Mesendoderm (in vitro differentiated cells): ENCODE data around the gene CDC25C.

Experiments
- DNase-seq: peaks from one replicate; pipeline ENCODE4 v3.0.0; 2013
- H2AK5ac ChIP-seq: 2 replicates; pipeline ENCODE4 v1.6.1; 2013; ENCODE audit warnings: low read length, inconsistent platforms
- H2BK120ac ChIP-seq: 2 replicates; pipeline ENCODE4 v1.6.1; 2013; ENCODE audit warnings: low read depth, mild to moderate bottlenecking, low read length, moderate library complexity, mixed read lengths
- H2BK15ac ChIP-seq: replicated peaks from 2 replicates; pipeline ENCODE4 v1.6.1; 2013; ENCODE audit warnings: low read depth, mild to moderate bottlenecking, moderate library complexity
- H2BK5ac ChIP-seq: 2 replicates; pipeline ENCODE4 v1.6.1; 2013; ENCODE audit warnings: low read length, inconsistent platforms
- H3K18ac ChIP-seq: 2 replicates; pipeline ENCODE4 v1.6.1; 2013; ENCODE audit warnings: mild to moderate bottlenecking, low read length, mixed read lengths
- H3K23ac ChIP-seq: one replicate; pipeline ENCODE4 v1.6.1; 2013; ENCODE audit warnings: low read length
- H3K27ac ChIP-seq: 2 replicates; pipeline ENCODE4 v1.5.1; 2013; ENCODE audit warnings: low read depth, mild to moderate bottlenecking, inconsistent platforms, low read length, moderate library complexity
- H3K27me3 ChIP-seq: 2 replicates; pipeline ENCODE4 v1.6.1; 2013; ENCODE audit warnings: low read length, control low read depth, mild to moderate bottlenecking, inconsistent platforms; ENCODE audit not compliant: insufficient read depth, poor library complexity
- H3K36me3 ChIP-seq: 2 replicates; pipeline ENCODE4 v1.6.1; 2013; ENCODE audit warnings: low read length, inconsistent platforms; ENCODE audit not compliant: control insufficient read depth, insufficient read depth
- H3K4ac ChIP-seq: one replicate; pipeline ENCODE4 v1.6.1; 2013; ENCODE audit warnings: low read depth, mild to moderate bottlenecking, low read length, moderate library complexity
- H3K4me1 ChIP-seq: 2 replicates; pipeline ENCODE4 v1.6.1; 2013; ENCODE audit warnings: low read depth, low read length, inconsistent platforms; ENCODE audit not compliant: control insufficient read depth
- H3K4me2 ChIP-seq: 2 replicates; pipeline ENCODE4 v1.6.1; 2013; ENCODE audit warnings: low read length
- H3K4me3 ChIP-seq: 2 replicates; pipeline ENCODE4 v1.5.1; 2013; ENCODE audit warnings: mild to moderate bottlenecking, low read length
- H3K56ac ChIP-seq: one replicate; pipeline ENCODE4 v1.6.1; 2013; ENCODE audit warnings: low read length
- H3K79me1 ChIP-seq: 2 replicates; pipeline ENCODE4 v1.6.1; 2013; ENCODE audit warnings: low read length, inconsistent platforms
- H3K79me2 ChIP-seq: 2 replicates; pipeline ENCODE4 v1.6.1; 2013; ENCODE audit warnings: mild to moderate bottlenecking, low read length; ENCODE audit not compliant: control insufficient read depth, insufficient read depth
- H3K9ac ChIP-seq: 2 replicates; pipeline ENCODE4 v1.6.1; 2013; ENCODE audit warnings: low read length, inconsistent platforms
- H4K5ac ChIP-seq: one replicate; pipeline ENCODE4 v1.6.1; 2013; ENCODE audit warnings: low read length
- H4K8ac ChIP-seq: one replicate; pipeline ENCODE4 v1.6.1; 2013; ENCODE audit warnings: low read depth, mild to moderate bottlenecking, control low read depth, low read length, moderate library complexity
- WGBS: extraction: QIAGEN DNeasy Blood & Tissue Kit; methylation state at CpG from one replicate; pipeline ENCODE4 v1.1.7; 2013; ENCODE audit warnings: low lambda C conversion rate, missing lambda C conversion rate; ENCODE audit not compliant: insufficient coverage; ENCODE audit errors: extremely low coverage; 5-methylcytosine and 5-hydroxymethylcytosine counted together

CDC25C gene

GRCh38 chr5:138354926-138355378 lies 23.3 kb upstream of the CDC25C start:
- Histone ChIP-seq H3K9ac (no peak overlapping the region), H3K79me2 (peaks cover 48% of the 10 kb centered on the region), H3K27me3 (no peaks in the 10 kb centered on the region), H2AK5ac (no peak overlapping the region), H3K4me2 (peak overlapping the region; percentile 34), H3K4me1 (peaks cover 8% of the 10 kb centered on the region), H3K4ac (no peak overlapping the region), H2BK5ac (no peak overlapping the region), H4K5ac (no peak overlapping the region), H3K56ac (no peak overlapping the region), H3K23ac (no peak overlapping the region), H3K36me3 (no peaks in the 10 kb centered on the region), H3K27ac (no peak overlapping the region), H2BK120ac (no peak overlapping the region), H3K18ac (no peak overlapping the region), H3K79me1 (peaks cover 4% of the 10 kb centered on the region), H2BK15ac (no peak overlapping the region), H4K8ac (no peak overlapping the region), H3K4me3 (no peak overlapping the region)
- peak; percentile 88 for DNase-seq
- WGBS = no CpG with 5 or more reads among the region's 6 CpGs

GRCh38 chr5:138354387-138354786 lies 22.8 kb upstream of the CDC25C start:
- Histone ChIP-seq H4K8ac (no peak overlapping the region), H2BK15ac (no peak overlapping the region), H3K27ac (no peak overlapping the region), H3K27me3 (no peaks in the 10 kb centered on the region), H3K79me2 (peaks cover 43% of the 10 kb centered on the region), H3K4me3 (no peak overlapping the region), H3K4ac (no peak overlapping the region), H3K4me1 (peaks cover 8% of the 10 kb centered on the region), H3K4me2 (peak overlapping the region; percentile 34), H3K9ac (peak overlapping the region; percentile 94), H3K23ac (no peak overlapping the region), H3K18ac (no peak overlapping the region), H2AK5ac (no peak overlapping the region), H4K5ac (no peak overlapping the region), H2BK120ac (no peak overlapping the region), H3K56ac (no peak overlapping the region), H3K79me1 (peaks cover 4% of the 10 kb centered on the region), H2BK5ac (no peak overlapping the region), H3K36me3 (no peaks in the 10 kb centered on the region)
- no peak for DNase-seq
- WGBS = no CpG with 5 or more reads among the region's 5 CpGs

- peak overlapping the region; percentile 98 for H3K4ac ChIP-seq
- peaks cover 4% of the 10 kb centered on the region for H3K79me1 ChIP-seq
- peak overlapping the region; percentile 100 for H3K18ac ChIP-seq
- H4K5ac ChIP-seq = no peak overlapping the region
- H2AK5ac ChIP-seq = no peak overlapping the region
- no peak for DNase-seq
- peaks cover 8% of the 10 kb centered on the region for H3K4me1 ChIP-seq
- H3K27me3 ChIP-seq = no peaks in the 10 kb centered on the region
- no peak overlapping the region for H2BK5ac ChIP-seq
- peaks cover 2% of the 10 kb centered on the region for H3K36me3 ChIP-seq
- peak overlapping the region; percentile 92 for H3K4me3 ChIP-seq
- H3K56ac ChIP-seq = peak overlapping the region; percentile 95
- peak overlapping the region; percentile 34 for H3K4me2 ChIP-seq
- WGBS = no CpG with 5 or more reads among the region's 11 CpGs
- H3K23ac ChIP-seq = no peak overlapping the region
- H3K27ac ChIP-seq = peak overlapping the region; percentile 95
- H2BK15ac ChIP-seq = no peak overlapping the region
- H3K9ac ChIP-seq = peak overlapping the region; percentile 94
- peaks cover 40% of the 10 kb centered on the region for H3K79me2 ChIP-seq
- peak overlapping the region; percentile 88 for H4K8ac ChIP-seq
- no peak overlapping the region for H2BK120ac ChIP-seq
Measured at GRCh38 chr5:138353560-138354080, 22.0 kb upstream of the CDC25C start.

- Histone ChIP-seq H3K56ac (peak overlapping the region; percentile 95), H3K4me1 (peaks cover 8% of the 10 kb centered on the region), H2BK5ac (no peak overlapping the region), H4K8ac (peak overlapping the region; percentile 88), H4K5ac (no peak overlapping the region), H2AK5ac (no peak overlapping the region), H3K27ac (peak overlapping the region; percentile 95), H3K9ac (peak overlapping the region; percentile 94), H3K4me2 (peak overlapping the region; percentile 34), H3K4ac (peak overlapping the region; percentile 98), H3K4me3 (peak overlapping the region; percentile 92), H2BK15ac (no peak overlapping the region), H3K27me3 (no peaks in the 10 kb centered on the region), H3K18ac (peak overlapping the region; percentile 100), H3K23ac (peak overlapping the region; percentile 85), H3K79me1 (peaks cover 5% of the 10 kb centered on the region), H3K36me3 (peaks cover 5% of the 10 kb centered on the region), H2BK120ac (peak overlapping the region; percentile 69), H3K79me2 (peaks cover 39% of the 10 kb centered on the region)
- DNase-seq = peak; percentile 82
- WGBS = no CpG with 5 or more reads among the region's 88 CpGs
Measured at GRCh38 chr5:138352722-138353559, 21.3 kb upstream of the CDC25C start.

- H2BK120ac ChIP-seq = peak within 1 kb of the TSS; percentile 69
- peak within 1 kb of the TSS; percentile 94 for H3K9ac ChIP-seq
- peak; percentile 93 for DNase-seq
- H3K79me1 ChIP-seq = peaks cover 6% of the 10 kb centered on the region
- peak within 1 kb of the TSS; percentile 85 for H3K23ac ChIP-seq
- WGBS = no CpG with 5 or more reads among the region's 30 CpGs
- H4K5ac ChIP-seq = no peak within 1 kb of the TSS
- no peak within 1 kb of the TSS for H2BK5ac ChIP-seq
- H3K56ac ChIP-seq = peak within 1 kb of the TSS; percentile 95
- H2AK5ac ChIP-seq = no peak within 1 kb of the TSS
- H3K4me3 ChIP-seq = peak within 1 kb of the TSS; percentile 92
- peak within 1 kb of the TSS; percentile 100 for H3K18ac ChIP-seq
- peaks cover 35% of the 10 kb centered on the region for H3K79me2 ChIP-seq
- peak within 1 kb of the TSS; percentile 88 for H4K8ac ChIP-seq
- no peaks in the 10 kb centered on the region for H3K27me3 ChIP-seq
- H3K36me3 ChIP-seq = peaks cover 9% of the 10 kb centered on the region
- H2BK15ac ChIP-seq = no peak within 1 kb of the TSS
- peaks cover 8% of the 10 kb centered on the region for H3K4me1 ChIP-seq
- peak within 1 kb of the TSS; percentile 95 for H3K27ac ChIP-seq
- H3K4ac ChIP-seq = peak within 1 kb of the TSS; percentile 98
- H3K4me2 ChIP-seq = peak within 1 kb of the TSS; percentile 34
Measured at GRCh38 chr5:138352071-138352721, 20.6 kb upstream of the CDC25C start, which contains the start of gene KDM3B. KDM3B (plus strand) TSS chr5:138352685; CDS start chr5:138352796, 111 bp downstream.
